GM18858 (cell line): ENCODE results near the gene TMEM135.
"Not testable (repeated sequence)": the region's sequence is repeated elsewhere in the genome, so short reads cannot be mapped to it uniquely, and the experiment has no call there.

Source experiments
- ATAC-seq: cut with Tn5 transposase; IDR thresholded peaks from one replicate; pipeline ENCODE4 v1.9.1; 2021; ENCODE audit not compliant: unreplicated experiment

The TMEM135 gene

GRCh38 chr11:87254562-87254961 lies 216.8 kb downstream of the TMEM135 start:
- ATAC-seq: no peak

GRCh38 chr11:87255589-87255988 lies 217.9 kb downstream of the TMEM135 start:
- ATAC-seq: no peak

GRCh38 chr11:87256694-87257340 lies 219.1 kb downstream of the TMEM135 start:
- ATAC-seq: no peak

- no peak for ATAC-seq
These were observed 220.6 kb downstream of the TMEM135 start for GRCh38 chr11:87258171-87258833.

- ATAC-seq: no peak
These were observed 222.0 kb downstream of the TMEM135 start for GRCh38 chr11:87259736-87260135.

- no peak for ATAC-seq
These were observed 223.1 kb downstream of the TMEM135 start for GRCh38 chr11:87260811-87261210.

GRCh38 chr11:87263264-87263838 lies 225.6 kb downstream of the TMEM135 start:
- ATAC-seq: no peak

- ATAC-seq: no peak
These were observed 226.2 kb downstream of the TMEM135 start for GRCh38 chr11:87263979-87264378.

- ATAC-seq: no peak
These were observed 227.4 kb downstream of the TMEM135 start for GRCh38 chr11:87265132-87265531.

GRCh38 chr11:87265979-87266378 lies 228.2 kb downstream of the TMEM135 start:
- no peak for ATAC-seq

- ATAC-seq: no peak
These were observed 229.0 kb downstream of the TMEM135 start for GRCh38 chr11:87266751-87267150.

GRCh38 chr11:87271951-87272350 lies 234.2 kb downstream of the TMEM135 start:
- ATAC-seq: not testable (repeated sequence)

GRCh38 chr11:87275176-87275575 lies 237.4 kb downstream of the TMEM135 start:
- no peak for ATAC-seq

GRCh38 chr11:87280143-87280542 lies 242.4 kb downstream of the TMEM135 start:
- no peak for ATAC-seq

GRCh38 chr11:87281496-87281895 lies 243.8 kb downstream of the TMEM135 start:
- ATAC-seq: no peak

- ATAC-seq: no peak
These were observed 246.6 kb downstream of the TMEM135 start for GRCh38 chr11:87284306-87284705.

GRCh38 chr11:87285674-87286073 lies 247.9 kb downstream of the TMEM135 start:
- not testable (repeated sequence) for ATAC-seq

GRCh38 chr11:87286338-87286737 lies 248.6 kb downstream of the TMEM135 start:
- ATAC-seq: no peak

- peak; percentile 66 for ATAC-seq
These were observed 252.7 kb downstream of the TMEM135 start for GRCh38 chr11:87290304-87290922.

- no peak for ATAC-seq
These were observed 254.9 kb downstream of the TMEM135 start for GRCh38 chr11:87292598-87292997.

GRCh38 chr11:87295237-87295636 lies 257.5 kb downstream of the TMEM135 start:
- ATAC-seq: no peak

GRCh38 chr11:87296627-87297026 lies 258.9 kb downstream of the TMEM135 start:
- no peak for ATAC-seq
